HG02885 (cell line): ENCODE measurements around the gene MOCS3.

Experiments used
- ATAC-seq: cut with Tn5 transposase; IDR thresholded peaks from one replicate; pipeline ENCODE4 v1.9.1; 2021; ENCODE audit warnings: mild to moderate bottlenecking; ENCODE audit not compliant: unreplicated experiment, poor library complexity

MOCS3 gene

DNA sequence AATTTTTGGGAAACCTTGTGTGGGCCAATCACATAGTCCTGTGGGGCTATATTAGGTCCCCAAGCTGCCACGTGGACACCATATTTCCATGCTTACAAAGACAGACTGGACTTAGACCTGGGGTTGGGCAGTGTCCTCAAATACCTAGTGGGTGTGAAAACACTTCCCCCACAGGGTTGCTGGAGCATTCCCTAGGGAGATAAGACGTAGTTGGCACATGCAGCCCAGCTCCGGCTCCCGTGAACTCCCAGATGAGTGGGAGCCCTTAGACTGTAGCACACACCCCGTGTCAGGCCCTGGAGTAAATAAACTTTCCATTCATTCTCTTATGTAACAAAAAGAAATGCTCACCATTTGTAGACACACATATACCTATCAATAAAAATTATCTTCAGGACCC, 50.1 kb downstream of the MOCS3 start:
- ATAC-seq, result no peak

- no peak for ATAC-seq
Measured at GRCh38 chr20:51009303-51010042, 50.9 kb downstream of the MOCS3 start.

- ATAC-seq, result no peak
Measured at GRCh38 chr20:51010043-51010365, 51.4 kb downstream of the MOCS3 start.

GRCh38 chr20:51010932-51011331, 52.3 kb downstream of the MOCS3 start:
- no peak for ATAC-seq

GRCh38 chr20:51011479-51011878, 52.9 kb downstream of the MOCS3 start:
- no peak for ATAC-seq

DNA sequence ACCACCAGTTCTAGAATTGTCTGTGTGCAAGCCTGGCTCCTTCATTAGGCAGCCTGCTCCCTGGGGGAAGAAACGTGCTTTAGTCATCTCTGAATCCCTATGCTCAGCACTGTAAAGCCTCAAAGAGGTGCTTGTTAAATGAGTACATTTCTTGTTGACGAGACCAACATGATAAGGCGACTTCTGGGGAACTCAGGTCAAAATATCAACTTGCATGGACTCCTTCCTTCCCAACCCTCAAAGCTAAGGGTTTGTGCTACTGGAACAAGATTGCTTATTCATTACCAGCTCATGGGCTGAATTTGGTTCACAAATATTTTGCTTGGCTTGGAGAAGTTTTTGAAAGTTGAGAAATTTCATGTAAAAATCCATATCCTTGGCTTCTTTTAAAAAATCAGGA, 53.7 kb downstream of the MOCS3 start:
- no peak for ATAC-seq
